GM04504 (cell line): ENCODE data around the gene PRKACB.
A peak's percentile ranks its signal among the peaks of the same experiment; 100 is the strongest.
"Not testable (repeated sequence)": the region's sequence is repeated elsewhere in the genome, so short reads cannot be mapped to it uniquely, and the experiment has no call there.

Experiments
- DNase-seq: peaks from one replicate; pipeline ENCODE4 v3.0.0-alpha.2; 2012; ENCODE audit warnings: low read depth

PRKACB gene

DNA sequence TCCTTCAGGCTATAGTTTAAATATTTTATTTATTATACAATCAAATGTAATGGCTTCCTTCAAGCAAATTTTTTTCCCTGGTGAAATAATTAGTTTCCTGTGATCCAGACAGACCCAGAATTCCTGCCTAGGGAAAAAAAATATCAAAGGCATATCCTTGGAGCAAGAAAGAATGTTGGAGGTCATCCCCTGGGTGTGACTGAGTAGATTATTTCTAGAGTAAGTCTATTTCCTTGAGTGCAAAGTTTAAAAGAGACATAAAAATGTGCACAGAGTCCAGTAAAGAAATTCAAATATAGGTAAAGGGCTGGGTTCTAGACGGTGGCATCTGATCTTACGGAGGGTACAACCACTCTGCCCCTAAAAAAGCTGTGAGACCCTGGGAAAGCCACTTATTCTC, 125.2 kb downstream of the PRKACB start:
- DNase-seq, result no peak

GRCh38 chr1:84271441-84272151, 127.5 kb downstream of the PRKACB start:
- no peak for DNase-seq

DNA sequence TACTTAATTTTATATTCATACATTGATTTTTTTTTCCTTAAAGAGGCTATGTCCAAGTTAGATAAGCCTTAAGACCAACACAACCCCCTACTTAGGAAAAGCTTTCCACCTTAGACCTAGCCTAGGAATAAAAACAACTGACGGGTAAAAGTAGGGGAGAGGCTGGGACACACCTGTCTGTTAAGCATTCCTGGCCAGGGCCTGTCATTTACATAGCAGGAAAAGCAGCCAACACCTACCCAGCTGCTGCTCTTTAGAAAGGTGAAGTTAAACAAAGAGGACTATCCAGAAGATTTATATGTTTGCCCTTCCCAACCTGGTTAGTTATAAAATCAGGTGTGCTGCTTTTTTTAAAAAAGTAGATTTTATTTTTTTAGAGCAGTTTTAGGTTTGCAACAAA, 128.3 kb downstream of the PRKACB start:
- no peak for DNase-seq

DNA sequence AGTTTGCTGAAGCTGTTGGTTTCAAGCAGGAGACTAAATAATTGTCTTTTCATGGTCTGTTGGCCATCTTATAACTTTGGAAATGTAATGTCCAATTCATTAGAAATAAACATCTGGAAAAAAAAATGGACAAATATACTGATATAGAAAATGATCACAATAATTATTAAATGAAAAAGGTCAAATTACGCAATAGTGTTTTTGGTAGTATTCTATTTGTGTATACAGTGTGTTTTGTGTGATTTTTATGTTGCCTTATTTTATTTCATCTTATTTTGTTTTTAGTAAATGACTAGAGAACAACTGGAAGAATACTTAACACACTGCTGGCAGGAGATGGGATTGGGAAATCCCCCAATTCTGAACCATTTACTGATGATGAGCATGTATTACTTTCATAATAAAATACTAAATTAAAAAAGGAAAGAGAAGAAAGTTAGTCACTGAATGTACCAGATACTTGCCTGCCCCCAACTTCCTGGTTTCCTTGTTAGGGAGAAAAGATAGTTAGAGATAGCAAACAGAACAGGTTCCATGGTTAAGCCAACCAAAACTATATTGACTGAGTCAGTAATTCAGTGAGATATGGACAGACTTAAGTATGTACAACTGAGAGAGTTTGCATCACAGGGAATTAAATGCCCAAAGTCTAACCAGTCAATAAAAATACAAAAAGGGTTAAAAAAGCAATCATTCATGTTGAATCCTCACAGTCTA, 133.4 kb downstream of the PRKACB start:
- no peak for DNase-seq

- DNase-seq, result no peak
Observed at GRCh38 chr1:84278905-84279304, 134.8 kb downstream of the PRKACB start.

DNA sequence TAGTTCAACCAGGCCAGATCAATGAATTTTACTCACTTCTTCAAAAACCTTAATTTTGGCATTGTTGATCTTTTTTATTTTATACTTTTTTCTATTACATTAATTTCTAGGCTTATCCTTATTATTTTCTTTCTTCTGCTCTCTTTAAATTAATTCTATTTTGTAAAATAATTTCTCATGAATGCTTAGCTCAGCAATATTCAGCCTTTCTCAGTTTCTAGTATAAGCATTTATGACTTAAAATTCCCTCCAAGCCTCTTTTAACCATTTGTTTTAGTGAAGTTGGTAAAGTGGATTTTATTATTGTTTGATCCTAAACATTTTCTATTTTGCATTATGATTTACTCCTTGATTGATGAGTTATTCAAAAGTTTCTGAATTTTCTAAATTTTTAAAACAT, 136.8 kb downstream of the PRKACB start:
- DNase-seq, result no peak

DNA sequence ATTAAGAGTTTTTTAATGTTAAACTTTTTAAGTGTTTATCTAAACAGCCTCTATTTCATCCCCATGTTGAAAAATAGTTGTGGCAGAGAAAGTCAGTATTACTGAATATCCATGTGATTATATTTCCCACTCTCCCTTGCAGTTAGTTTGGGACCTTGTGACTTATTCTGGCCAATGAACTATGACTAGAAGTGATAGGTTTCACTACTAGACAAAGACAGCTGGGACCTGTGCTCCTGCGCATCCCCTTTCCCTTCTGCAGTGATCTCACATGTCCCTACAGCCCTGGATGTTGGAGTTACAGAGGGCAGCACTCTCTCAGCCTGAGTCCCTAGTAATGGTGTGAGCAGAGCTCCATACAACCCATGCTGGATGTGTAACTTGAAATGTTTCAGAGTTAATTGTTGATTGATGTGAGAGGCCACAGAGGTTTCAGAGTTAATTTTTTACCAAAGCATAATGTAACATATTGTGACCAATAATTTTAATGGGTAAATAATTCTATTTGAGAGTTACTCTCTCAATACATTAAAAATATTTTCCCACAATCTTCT, 138.8 kb downstream of the PRKACB start:
- no peak for DNase-seq

DNA sequence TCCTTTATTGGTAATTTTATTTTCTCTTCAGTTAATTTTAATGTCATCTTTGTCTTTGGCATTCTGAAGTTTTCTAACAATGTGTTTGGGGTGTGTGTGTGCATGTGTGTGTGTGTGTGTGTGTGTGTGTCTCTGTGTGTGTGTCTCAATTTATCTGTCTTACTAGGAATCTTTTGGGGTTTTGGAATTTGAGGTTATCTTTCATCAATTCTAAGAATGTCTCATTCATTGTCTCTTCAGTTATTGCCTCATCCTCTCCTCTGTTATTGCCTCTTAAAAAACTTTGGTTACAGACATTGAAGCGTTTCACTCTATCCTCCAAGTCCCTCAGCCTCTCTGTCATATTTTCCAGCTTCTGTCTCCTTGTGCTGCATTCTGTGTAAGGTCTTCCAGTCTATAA, 139.3 kb downstream of the PRKACB start:
- no peak for DNase-seq

- peak; percentile 10 for DNase-seq
Observed at GRCh38 chr1:84286071-84286470, 142.0 kb downstream of the PRKACB start.

- not testable (repeated sequence) for DNase-seq
Observed at GRCh38 chr1:84287389-84287788, 143.3 kb downstream of the PRKACB start.
